HTR-8/SVneo (cell line): Measurements from ENCODE around the gene OSBP.
A peak's percentile ranks its signal among the peaks of the same experiment; 100 is the strongest.
"Not testable (repeated sequence)": the region's sequence is repeated elsewhere in the genome, so short reads cannot be mapped to it uniquely, and the experiment has no call there.

Experiments used
- DNase-seq: peaks from one replicate; pipeline ENCODE4 v3.0.0; 2011; ENCODE audit warnings: low spot score, mixed read lengths; ENCODE audit not compliant: insufficient read length
- FAIRE-seq: peaks from 2 replicates; lab custom pipeline; 2011; peaks lifted over from hg19 to GRCh38; lab: Jason Lieb, UNC

OSBP gene

GRCh38 chr11:59615637-59616395, at the start of gene OSBP:
OSBP (minus strand) TSS chr11:59615774; CDS start chr11:59615664, 110 bp downstream.
- FAIRE-seq (peak; percentile 92), DNase-seq (peak; percentile 99)

- FAIRE-seq = no peak
- no peak for DNase-seq
Observed at GRCh38 chr11:59660621-59661020, 45.0 kb upstream of the OSBP start.

GRCh38 chr11:59659981-59660380, 44.4 kb upstream of the OSBP start:
- no peak for DNase-seq
- no peak for FAIRE-seq

GRCh38 chr11:59658036-59658435, 42.5 kb upstream of the OSBP start:
- no peak for FAIRE-seq
- no peak for DNase-seq

GRCh38 chr11:59654893-59655292, 39.3 kb upstream of the OSBP start:
- FAIRE-seq = no peak
- DNase-seq = no peak

GRCh38 chr11:59647245-59647980, 31.8 kb upstream of the OSBP start:
- DNase-seq (no peak), FAIRE-seq (no peak)

GRCh38 chr11:59644528-59644927, 29.0 kb upstream of the OSBP start:
- FAIRE-seq (no peak), DNase-seq (no peak)

- FAIRE-seq (no peak), DNase-seq (no peak)
Observed at GRCh38 chr11:59643390-59643789, 27.8 kb upstream of the OSBP start.

GRCh38 chr11:59641156-59641555, 25.6 kb upstream of the OSBP start:
- no peak for DNase-seq

GRCh38 chr11:59630493-59630892, 14.9 kb upstream of the OSBP start:
- no peak for FAIRE-seq
- no peak for DNase-seq

More at GRCh38 chr11:59641156-59641555, 25.6 kb upstream of the OSBP start:
- no peak for FAIRE-seq

- no peak for DNase-seq
- FAIRE-seq = no peak
Observed at GRCh38 chr11:59629996-59630395, 14.4 kb upstream of the OSBP start.

- not testable (repeated sequence) for FAIRE-seq, DNase-seq
Observed at GRCh38 chr11:59626969-59627368, 11.4 kb upstream of the OSBP start.

- no peak for DNase-seq
- no peak for FAIRE-seq
Observed at GRCh38 chr11:59625703-59626102, 10.1 kb upstream of the OSBP start.

GRCh38 chr11:59617876-59618275, 2.3 kb upstream of the OSBP start:
- DNase-seq = no peak
- no peak for FAIRE-seq

- FAIRE-seq (no peak), DNase-seq (no peak)
Observed at GRCh38 chr11:59616396-59616982, 915 bp upstream of the OSBP start.

GRCh38 chr11:59615120-59615636, 396 bp downstream of the OSBP start:
- FAIRE-seq = no peak
- peak; percentile 10 for DNase-seq

GRCh38 chr11:59614277-59615119, 1.1 kb downstream of the OSBP start:
- FAIRE-seq = no peak
- DNase-seq = no peak

GRCh38 chr11:59611570-59612565, 3.7 kb downstream of the OSBP start:
- FAIRE-seq (no peak), DNase-seq (no peak)

- no peak for FAIRE-seq
- no peak for DNase-seq
Observed at GRCh38 chr11:59610289-59610688, 5.3 kb downstream of the OSBP start.
